Heart left ventricle (tissue), 16 donors: ENCODE results near the gene SERPINB2. TPM values are rescaled to one million over a fixed set of nuclear protein-coding genes. Genes with fewer than 3 reads are reported as not detected.

Source experiments
- ATAC-seq, 4 donors: fragments of 200-7000 bp; cut with Tn5 transposase; one replicate each; pipeline ENCODE4 v1.9.1; 2020 to 2022; ENCODE audit warnings: moderate library complexity in 4 of 4, mild to moderate bottlenecking in 3 of 4, moderate number of reproducible peaks in 1 of 4
- DNase-seq, 5 donors: peaks; one replicate each; pipeline ENCODE4 v3.0.0-alpha.2; 2020
- H3K27ac ChIP-seq, 12 donors: fragments of 200-600 bp; sonication (generic) in 4 of 12; one replicate each; pipeline versions ENCODE4 v1.5.0 to v1.8.0; 2016 to 2022; ENCODE audit warnings: mild to moderate bottlenecking in 2 of 12
- H3K27me3 ChIP-seq, 9 donors: fragments of 200-600 bp; sonication (generic) in 2 of 9; one replicate each; pipeline versions ENCODE4 v1.5.1 to v1.8.0; 2016 to 2022; ENCODE audit warnings: mild to moderate bottlenecking in 3 of 9
- H3K36me3 ChIP-seq, 9 donors: fragments of 200-600 bp; sonication (generic) in 2 of 9; one replicate each; pipeline versions ENCODE4 v1.5.0 to v1.8.0; 2018 to 2022; ENCODE audit warnings: mild to moderate bottlenecking in 2 of 9
- H3K4me1 ChIP-seq, 12 donors: fragments of 200-600 bp; sonication (generic) in 4 of 12; one replicate each; pipeline versions ENCODE4 v1.5.0 to v1.8.0; 2016 to 2022; ENCODE audit warnings: mild to moderate bottlenecking in 3 of 12
- H3K4me3 ChIP-seq, 12 donors: fragments of 200-600 bp; sonication (generic) in 4 of 12; one replicate each; pipeline versions ENCODE4 v1.5.0 to v1.8.0; 2017 to 2022; ENCODE audit warnings: mild to moderate bottlenecking in 9 of 12, moderate library complexity in 4 of 12
- H3K9me3 ChIP-seq, 12 donors: fragments of 200-600 bp; sonication (generic) in 4 of 12; one replicate each; pipeline versions ENCODE4 v1.5.0 to v1.8.0; 2016 to 2022; ENCODE audit warnings: mild to moderate bottlenecking in 1 of 12
- CTCF ChIP-seq, 12 donors: fragments of 200-600 bp; sonication (generic) in 4 of 12; IDR thresholded peaks; one replicate each; pipeline versions ENCODE4 v1.5.0 to v1.8.0; 2018 to 2022; ENCODE audit warnings: antibody characterized with exemption in 12 of 12, mild to moderate bottlenecking in 5 of 12
- POLR2A ChIP-seq, 2 donors: fragments of 450-650 bp; IDR thresholded peaks; one replicate each; pipeline ENCODE4 v1.6.1; 2017; ENCODE audit warnings: antibody characterized with exemption in 2 of 2, mild to moderate bottlenecking in 2 of 2, moderate library complexity in 2 of 2
- WGBS, 4 donors: extraction: QIAGEN DNeasy Blood & Tissue Kit in 2 of 4; methylation state at CpG; one replicate each; pipeline versions ENCODE4 v1.1.5 to v1.1.7; 2013 to 2018; 5-methylcytosine and 5-hydroxymethylcytosine counted together
- intact Hi-C, 10 donors: fragments of 100-400 bp; cut with DNase I; formaldehyde crosslinking; loops; one replicate each; pipeline versions ENCODE4 v1.11.1 to v1.14.2; 2022
- polyA plus RNA-seq, 2 donors: library from polyadenylated mRNA; stranded (reverse); fragments of 200-250 nt; gene quantifications; one replicate each; pipeline ENCODE4 v1.2.3, GENCODE V29; 2013
- total RNA-seq, 9 donors: library from RNA; depleted of rRNA in 2 of 9; stranded (reverse); fragments of >200 nt in 2 of 9; fragmentation: NEBNext Ultra II Directional in 3 of 9; extraction: Animal tissue kit (Norgen Biotek cat#: 25700) in 3 of 9; gene quantifications; one replicate each; pipeline versions ENCODE4 v1.1.0 to v1.2.4, GENCODE V29; 2016 to 2023
- donor health status: ischemic (EF 13 %, LVEDD 7.1; RV severe dilation, severe dysfunction).
- donor health status: healthy with polysubstance abuse.
- donor health status: DM: no; HTN: yes; CAD: no.
- donor health status: DM: no; HTN: no; CAD: no.
- donor health status: ischemic (EF 25% LVEDD 6.9; RV normal size, moderate dysfunction).
- donor health status: ischemic (EF 25% LVEDD 5.7; RV mildly dilated, moderate dysfunction).
- donor health status: healthy.
- donor health status: DM: yes; HTN: yes; CAD: no.
- donor health status: ischemic (EF 35%, LVEDD 5.7; RV mildly dilated, moderate dysfunction).
- donor health status: nonischemic (EF 11% LVEDD 7.7; RV severe dilation, severe dysfunction).
- donor health status: DM: yes; HTN: yes; CAD: no.
- donor health status: PGD.
- donor health status: ischemic (EF 29% LVEDD 5.4; RV normal size, mild dysfunction).
- donor health status: nonischemic (EF 23%, LVEDD 6.1; RV moderate dilation, normal function).

SERPINB2 gene
- total and polyA plus RNA-seq, 11 donors, result 0.10 to 1.2 (median 0.28) TPM; not detected in 6

GRCh38 chr18:63947051-63947790, 59.7 kb downstream of the SERPINB2 start:
- DNase-seq (no peak), ATAC-seq (no peak)
- intact Hi-C loops, result no loop called here
- Histone ChIP-seq H3K4me1 (peaks cover 0 to 9% (median 0%) of the 10 kb centered on the region in 12 donors), H3K9me3 (peaks cover 0 to 4% (median 0%) of the 10 kb centered on the region in 12 donors), H3K27ac (no peak overlapping the region), H3K4me3 (no peak overlapping the region), H3K27me3 (peaks cover 0 to 38% (median 6%) of the 10 kb centered on the region in 9 donors), H3K36me3 (no peaks in the 10 kb centered on the region)
- no peak for TF ChIP-seq POLR2A (IDR thresholded peaks at IDR 0.05)
- 89 to 94% (median 93%) methylated on average over 3 of the region's 3 CpGs for WGBS, 4 donors

DNA sequence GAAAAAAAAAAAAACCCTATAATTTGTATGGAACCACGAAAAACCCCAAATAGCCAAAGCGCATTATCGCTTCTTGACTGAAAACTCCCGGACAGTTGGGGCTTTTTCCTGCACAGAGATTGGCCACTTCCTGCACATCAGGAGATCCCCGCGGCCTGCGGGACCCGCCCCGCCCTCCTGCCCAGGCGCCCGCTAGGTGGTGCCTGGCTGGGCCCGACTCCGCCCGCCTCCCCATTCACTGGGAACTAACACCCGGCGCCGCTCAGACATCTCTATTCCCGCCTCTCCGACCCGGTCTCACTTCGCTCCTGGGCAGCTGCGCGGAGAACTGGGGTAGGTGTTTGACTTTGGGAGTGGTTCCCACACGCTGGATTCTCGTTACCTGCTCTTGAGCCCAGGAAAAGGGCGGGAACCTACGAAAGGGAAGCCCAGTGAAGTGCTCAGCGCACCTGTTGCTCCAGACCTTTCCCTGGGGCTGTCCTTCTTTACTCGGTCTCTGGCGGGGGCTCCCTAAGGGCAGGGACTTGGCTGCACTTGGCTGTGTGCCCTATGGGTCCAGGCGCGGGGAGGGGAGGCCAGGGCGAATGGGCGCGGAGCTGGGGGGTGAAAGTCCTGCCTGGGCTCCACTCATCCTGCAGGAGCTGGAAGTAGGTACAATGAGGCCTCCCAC, 61.7 kb downstream of the SERPINB2 start, which contains the start of gene HMSD:
Gene HMSD, plus strand, starts transcription at position 234 of the 670 bp plus-strand sequence. CDS start 4,155 bp downstream, outside the sequence.
- Histone ChIP-seq H3K27ac (no peak within 1 kb of the TSS), H3K4me3 (peak within 1 kb of the TSS in 10 of 12 donors; percentile 21 to 55 (median 40)), H3K36me3 (no peaks in the 10 kb centered on the region), H3K27me3 (peaks cover 0 to 33% (median 6%) of the 10 kb centered on the region in 9 donors), H3K9me3 (peaks cover 0 to 4% (median 0%) of the 10 kb centered on the region in 12 donors), H3K4me1 (peaks cover 0 to 11% (median 0%) of the 10 kb centered on the region in 12 donors)
- intact Hi-C loops, result no loop called here
- 11 to 13% (median 12%) methylated on average over 34 to 35 of the region's 35 CpGs for WGBS, 4 donors
- DNase-seq, result peak; percentile 23 to 76 (median 43)
- ATAC-seq, result peak in 3 of 4 donors; percentile 57 to 89 (median 81)
- TF ChIP-seq CTCF (IDR thresholded peaks at IDR 0.05) (peak in 7 of 12 donors; percentile 17 to 50 (median 42)), POLR2A (IDR thresholded peaks at IDR 0.05) (no peak)

DNA sequence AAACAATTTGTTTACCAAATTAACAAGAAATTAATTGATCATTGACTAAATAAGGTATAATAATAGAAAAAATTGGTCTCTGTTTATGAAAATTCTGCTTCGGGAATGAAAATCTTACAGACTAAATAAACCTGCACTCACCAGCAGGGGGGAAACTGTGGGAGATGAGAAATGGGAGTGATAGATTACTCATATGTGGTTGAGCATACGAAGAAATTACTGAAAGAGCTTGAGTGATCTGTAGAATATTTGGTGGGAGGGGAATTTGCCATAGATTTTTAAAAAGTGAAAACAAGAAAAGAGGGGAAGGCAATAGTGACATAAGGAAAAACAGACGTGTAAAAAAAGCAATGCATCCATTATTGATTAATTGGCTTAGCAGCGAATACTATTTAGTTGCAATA, 63.8 kb downstream of the SERPINB2 start:
- intact Hi-C loops, result no loop called here
- no peaks in the 10 kb centered on the region for H3K36me3 ChIP-seq
- DNase-seq (no peak), ATAC-seq (no peak)
- WGBS, 4 donors, result 84 to 87% (median 85%) methylated on average over 4 of the region's 4 CpGs
- H3K4me1 ChIP-seq, result peaks cover 0 to 11% (median 0%) of the 10 kb centered on the region in 12 donors
- H3K27ac ChIP-seq, result no peak overlapping the region
- H3K9me3 ChIP-seq, result no peaks in the 10 kb centered on the region
- TF ChIP-seq CTCF (IDR thresholded peaks at IDR 0.05) (no peak), POLR2A (IDR thresholded peaks at IDR 0.05) (no peak)
- H3K4me3 ChIP-seq, result no peak overlapping the region
- H3K27me3 ChIP-seq, result peaks cover 0 to 31% (median 4%) of the 10 kb centered on the region in 9 donors

Other genes starting within 250 kb of the SERPINB2 start
- gene SERPINB4, start 243.4 kb upstream of the SERPINB2 start, total RNA-seq, result not detected
- under 1 TPM in 1 of 2 donors, not detected in 1; 0.85 TPM for gene SERPINB4, start 243.4 kb upstream of the SERPINB2 start, polyA plus RNA-seq
- under 1 TPM in 1 of 9 donors, not detected in 8; 0.16 TPM for gene SERPINB3, start 225.8 kb upstream of the SERPINB2 start, total RNA-seq
- gene SERPINB3, start 225.8 kb upstream of the SERPINB2 start, polyA plus RNA-seq, result under 1 TPM in 1 of 2 donors, not detected in 1; 0.07 TPM
- gene SERPINB11, start 184.7 kb upstream of the SERPINB2 start, total RNA-seq, result not detected
- not detected for gene SERPINB11, start 184.7 kb upstream of the SERPINB2 start, polyA plus RNA-seq
- gene SERPINB7, start 112.3 kb upstream of the SERPINB2 start, total RNA-seq, result 1 to 10 TPM in 1 of 9 donors, not detected in 8; 1.4 TPM
- not detected for gene SERPINB7, start 112.3 kb upstream of the SERPINB2 start, polyA plus RNA-seq
- gene SERPINB10, start 20.3 kb downstream of the SERPINB2 start, total RNA-seq, result under 1 TPM in 1 of 9 donors, not detected in 8; 0.20 TPM
- gene SERPINB10, start 20.3 kb downstream of the SERPINB2 start, polyA plus RNA-seq, result not detected
- gene HMSD, start 61.6 kb downstream of the SERPINB2 start, total RNA-seq, result 1 to 10 TPM in 1 of 9 donors, under 1 TPM in 2, not detected in 6; 0.33 to 1.3 (median 0.43) TPM
- not detected for gene HMSD, start 61.6 kb downstream of the SERPINB2 start, polyA plus RNA-seq
- 10 to 100 TPM in 1 of 9 donors, 1 to 10 TPM in 8; 1.3 to 10.3 (median 3.5) TPM for gene SERPINB8, start 82.4 kb downstream of the SERPINB2 start, total RNA-seq
- gene SERPINB8, start 82.4 kb downstream of the SERPINB2 start, polyA plus RNA-seq, result 10 to 100 TPM in 1 of 2 donors, under 1 TPM in 1; 0.72 to 12.6 TPM